Panc1 (cell line): ENCODE measurements around the gene MTCH1. TPM values are rescaled to one million over a fixed set of nuclear protein-coding genes. Genes with fewer than 3 reads are reported as not detected.

ENCODE experiments used
- ATAC-seq: fragments of 200-7000 bp; cut with Tn5 transposase; 2 replicates; pipeline ENCODE4 v1.9.1; 2020; ENCODE audit warnings: mild to moderate bottlenecking, moderate library complexity
- BruUV-seq: library from RNA; stranded (reverse); fragments of 400-500 nt; replicated peaks from 2 replicates; lab custom pipeline; 2021; lab: Mats Ljungman, UMichigan
- CTCF ChIA-PET: fragments of 300-600 bp; sonication (Branson Sonifier 250); formaldehyde crosslinking; loops from one replicate; lab custom pipeline; 2022; ENCODE audit warnings: antibody characterized with exemption; lab: Charles Lee
- POLR2A ChIA-PET: fragments of 300-600 bp; sonication (Branson Sonifier 250); formaldehyde crosslinking; loops from one replicate; lab custom pipeline; 2022; ENCODE audit warnings: antibody characterized with exemption; lab: Charles Lee
- DNase-seq: peaks from one replicate; pipeline ENCODE4 v3.0.0-alpha.2; 2010; ENCODE audit warnings: low read depth, low spot score
- H3K27ac ChIP-seq: 2 replicates; pipeline ENCODE4 v1.5.1; 2011; ENCODE audit warnings: mild to moderate bottlenecking, low read length, inconsistent platforms
- H3K27me3 ChIP-seq: fragments of 200-500 bp; sonication (Bioruptor generic); 2 replicates; pipeline ENCODE4 v1.6.0; 2014; ENCODE audit warnings: low read length, inconsistent platforms; ENCODE audit not compliant: control insufficient read depth, insufficient read depth
- H3K36me3 ChIP-seq: fragments of 200-500 bp; sonication (Bioruptor generic); 2 replicates; pipeline ENCODE4 v1.5.1; 2014; ENCODE audit warnings: inconsistent platforms, mild to moderate bottlenecking, low read length, moderate library complexity; ENCODE audit not compliant: control insufficient read depth, insufficient read depth
- H3K4me1 ChIP-seq: 2 replicates; pipeline ENCODE4 v1.5.1; 2011; ENCODE audit warnings: inconsistent platforms, mild to moderate bottlenecking, low read length, moderate library complexity; ENCODE audit not compliant: control insufficient read depth, insufficient read depth
- H3K4me3 ChIP-seq, 2 experiments: 2 replicates each; pipeline ENCODE4 v1.5.1; 2011 to 2012; ENCODE audit warnings: low read depth in 2 of 2, low read length in 2 of 2, mild to moderate bottlenecking in 2 of 2, inconsistent platforms in 1 of 2, moderate library complexity in 1 of 2
- H3K9me3 ChIP-seq: fragments of 200-500 bp; sonication (Bioruptor generic); 2 replicates; pipeline ENCODE4 v1.5.1; 2014; ENCODE audit warnings: low read depth, mild to moderate bottlenecking, inconsistent platforms, low read length, moderate library complexity; ENCODE audit not compliant: control insufficient read depth, insufficient read depth
- CTCF ChIP-seq: fragments of 450-650 bp; IDR thresholded peaks from 2 replicates; pipeline ENCODE4 v1.5.1; 2017; ENCODE audit warnings: mild to moderate bottlenecking
- POLR2AphosphoS5 ChIP-seq: IDR thresholded peaks from 2 replicates; pipeline ENCODE4 v1.6.1; 2012; ENCODE audit warnings: mild to moderate bottlenecking, low read depth, low read length, moderate library complexity
- REST ChIP-seq, 2 experiments: IDR thresholded peaks; 2 replicates each; pipeline ENCODE4 v1.6.1; 2011 to 2012; ENCODE audit warnings: low read depth in 2 of 2, control low read depth in 1 of 2, low read length in 1 of 2, mild to moderate bottlenecking in 1 of 2, moderate library complexity in 1 of 2; ENCODE audit not compliant: insufficient read depth in 1 of 2
- SIN3A ChIP-seq: IDR thresholded peaks from 2 replicates; pipeline ENCODE4 v1.6.1; 2012; ENCODE audit warnings: low read depth, mild to moderate bottlenecking, low read length, moderate library complexity, borderline replicate concordance; ENCODE audit not compliant: insufficient read depth
- TCF7L2 ChIP-seq: IDR thresholded peaks from 2 replicates; pipeline ENCODE4 v1.6.1; 2011; ENCODE audit warnings: mild to moderate bottlenecking, low read depth, low read length, inconsistent platforms
- in situ Hi-C: cut with HindIII; loops from 2 replicates; pipeline ENCODE4 v1.10.0; 2016; ENCODE audit warnings: low sequenced_read_pairs, low pct_unique_long_range_greater_than_20kb
- intact Hi-C: fragments of 100-400 bp; cut with micrococcal nuclease; formaldehyde crosslinking; loops from one replicate; pipeline ENCODE4 v1.10.0; 2022; ENCODE audit not compliant: unreplicated experiment
- total RNA-seq: library from RNA; stranded (reverse); gene quantifications from one replicate; pipeline ENCODE4 v1.2.1, GENCODE V29; 2021; ENCODE audit not compliant: unreplicated experiment

The MTCH1 gene
- total RNA-seq, 1 experiment from 2014 or later: 223 TPM

GRCh38 chr6:37014667-37015066 is 28.7 kb upstream of the MTCH1 start:
- H3K4me1 ChIP-seq: peaks cover 15% of the 10 kb centered on the region
- intact Hi-C loops (no loop called here), in situ Hi-C loops (no loop called here)
- POLR2A ChIA-PET: no interaction called here
- ATAC-seq: no peak
- CTCF ChIA-PET: no interaction called here
- H3K36me3 ChIP-seq: no peaks in the 10 kb centered on the region
- H3K27ac ChIP-seq: no peak overlapping the region
- no TSS peak for BruUV-seq
- no peaks in the 10 kb centered on the region for H3K27me3 ChIP-seq
- no peaks in the 10 kb centered on the region for H3K9me3 ChIP-seq
- H3K4me3 ChIP-seq: no peak overlapping the region
- no peak for TF ChIP-seq REST (IDR thresholded peaks at IDR 0.05; ENCODE audit: insufficient read depth in 1 of 2, low read depth in 2 of 2, low read length in 1 of 2)
- no peak for TF ChIP-seq CTCF
- no peak for TF ChIP-seq SIN3A
- no peak for TF ChIP-seq TCF7L2
- no peak for TF ChIP-seq POLR2AphosphoS5
- DNase-seq: no peak

GRCh38 chr6:37013516-37014491 is 27.8 kb upstream of the MTCH1 start:
- DNase-seq (no peak), ATAC-seq (no peak)
- TF ChIP-seq CTCF (no peak), POLR2AphosphoS5 (no peak)
- Histone ChIP-seq H3K4me3 (no peak overlapping the region), H3K36me3 (no peaks in the 10 kb centered on the region), H3K4me1 (peaks cover 12% of the 10 kb centered on the region), H3K27ac (no peak overlapping the region), H3K27me3 (no peaks in the 10 kb centered on the region), H3K9me3 (no peaks in the 10 kb centered on the region)
- intact Hi-C loops: no loop called here
- ChIA-PET POLR2A (no interaction called here), CTCF (no interaction called here)
- no TSS peak for BruUV-seq
- in situ Hi-C loops: no loop called here
